H9 (cell line): Measurements from ENCODE around the gene USP8. TPM values are rescaled to one million over a fixed set of nuclear protein-coding genes. Genes with fewer than 3 reads are reported as not detected.
"Not testable (repeated sequence)": the region's sequence is repeated elsewhere in the genome, so short reads cannot be mapped to it uniquely, and the experiment has no call there.

ENCODE experiments used
- DNase-seq: peaks from one replicate; pipeline ENCODE4 v3.0.0-alpha.2; 2017
- H2AFZ ChIP-seq: one replicate; pipeline ENCODE4 v1.6.1; 2013; ENCODE audit warnings: mild to moderate bottlenecking, low read length, control low read depth, moderate library complexity
- H2AK5ac ChIP-seq: 2 replicates; pipeline ENCODE4 v1.6.1; 2013; ENCODE audit warnings: low read length, control low read depth, mixed read lengths; ENCODE audit not compliant: insufficient read length
- H2BK120ac ChIP-seq: one replicate; pipeline ENCODE4 v1.6.1; 2013; ENCODE audit warnings: low read depth, mild to moderate bottlenecking, low read length, control low read depth, inconsistent platforms; ENCODE audit not compliant: poor library complexity, severe bottlenecking
- H2BK12ac ChIP-seq: 2 replicates; pipeline ENCODE4 v1.6.1; 2013; ENCODE audit warnings: low read length, control low read depth, mixed read lengths, low read depth; ENCODE audit not compliant: insufficient read length
- H2BK15ac ChIP-seq: 2 replicates; pipeline ENCODE4 v1.6.1; 2013; ENCODE audit warnings: low read depth, low read length, control low read depth
- H2BK20ac ChIP-seq: one replicate; pipeline ENCODE4 v1.6.1; 2013; ENCODE audit warnings: low read depth, mild to moderate bottlenecking, low read length, control low read depth, inconsistent platforms; ENCODE audit not compliant: poor library complexity, severe bottlenecking
- H2BK5ac ChIP-seq: 2 replicates; pipeline ENCODE4 v1.6.1; 2013; ENCODE audit warnings: low read length, control low read depth, mixed read lengths; ENCODE audit not compliant: insufficient read length
- H3K14ac ChIP-seq: 2 replicates; pipeline ENCODE4 v1.6.1; 2013; ENCODE audit warnings: low read length, control low read depth; ENCODE audit not compliant: insufficient read depth
- H3K18ac ChIP-seq: 2 replicates; pipeline ENCODE4 v1.6.1; 2013; ENCODE audit warnings: low read depth, mild to moderate bottlenecking, mixed read lengths, low read length, control low read depth; ENCODE audit not compliant: insufficient read length
- H3K23ac ChIP-seq: 2 replicates; pipeline ENCODE4 v1.6.1; 2013; ENCODE audit warnings: low read length, control low read depth, mixed read lengths, low read depth; ENCODE audit not compliant: insufficient read length
- H3K23me2 ChIP-seq: 2 replicates; pipeline ENCODE4 v1.6.1; 2013; ENCODE audit warnings: low read depth, mild to moderate bottlenecking, mixed read lengths, low read length, control low read depth; ENCODE audit not compliant: insufficient read length, poor library complexity, severe bottlenecking
- H3K27ac ChIP-seq: 2 replicates; pipeline ENCODE4 v1.5.1; 2013; ENCODE audit warnings: low read length, control low read depth, mixed read lengths, low read depth; ENCODE audit not compliant: insufficient read length
- H3K27me3 ChIP-seq: 2 replicates; pipeline ENCODE4 v1.6.1; 2013; ENCODE audit warnings: low read length, control low read depth, inconsistent platforms; ENCODE audit not compliant: insufficient read depth
- H3K4ac ChIP-seq: 2 replicates; pipeline ENCODE4 v1.6.1; 2013; ENCODE audit warnings: low read depth, mild to moderate bottlenecking, control low read depth, inconsistent platforms, low read length, moderate library complexity
- H3K4me1 ChIP-seq: 2 replicates; pipeline ENCODE4 v1.6.1; 2013; ENCODE audit warnings: low read length, control low read depth, inconsistent platforms; ENCODE audit not compliant: insufficient read depth
- H3K4me2 ChIP-seq: 2 replicates; pipeline ENCODE4 v1.6.1; 2013; ENCODE audit warnings: low read length, control low read depth, mixed read lengths; ENCODE audit not compliant: insufficient read length, insufficient read depth
- H3K56ac ChIP-seq: 2 replicates; pipeline ENCODE4 v1.6.1; 2013; ENCODE audit warnings: low read depth, mild to moderate bottlenecking, mixed read lengths, low read length, control low read depth; ENCODE audit not compliant: insufficient read length
- H3K79me1 ChIP-seq: 2 replicates; pipeline ENCODE4 v1.6.1; 2013; ENCODE audit warnings: low read depth, mild to moderate bottlenecking, moderate library complexity, low read length, control low read depth, inconsistent platforms; ENCODE audit not compliant: insufficient read depth, poor library complexity, severe bottlenecking
- H3K79me2 ChIP-seq: 2 replicates; pipeline ENCODE4 v1.6.1; 2013; ENCODE audit warnings: low read length, control low read depth, inconsistent platforms; ENCODE audit not compliant: insufficient read depth
- H3K9ac ChIP-seq: 2 replicates; pipeline ENCODE4 v1.6.1; 2013; ENCODE audit warnings: low read length, control low read depth, mixed read lengths; ENCODE audit not compliant: insufficient read length; ENCODE audit errors: extremely low read depth
- H3K9me3 ChIP-seq: one replicate; pipeline ENCODE4 v1.6.1; 2013; ENCODE audit warnings: low read depth, low read length, inconsistent platforms; ENCODE audit not compliant: control insufficient read depth
- H3T11ph ChIP-seq: one replicate; pipeline ENCODE4 v1.6.1; 2013; ENCODE audit warnings: mild to moderate bottlenecking, low read length, control low read depth, inconsistent platforms
- H4K20me1 ChIP-seq: one replicate; pipeline ENCODE4 v1.6.1; 2013; ENCODE audit not compliant: control insufficient read depth, insufficient read length, insufficient read depth
- H4K5ac ChIP-seq: 2 replicates; pipeline ENCODE4 v1.6.1; 2013; ENCODE audit warnings: low read depth, mild to moderate bottlenecking, mixed read lengths, low read length, control low read depth; ENCODE audit not compliant: insufficient read length
- H4K8ac ChIP-seq: replicated peaks from 2 replicates; pipeline ENCODE4 v1.6.1; 2013; ENCODE audit warnings: low read length, control low read depth, mixed read lengths, low read depth; ENCODE audit not compliant: insufficient read length
- H4K91ac ChIP-seq: 2 replicates; pipeline ENCODE4 v1.6.1; 2013; ENCODE audit warnings: low read depth, mild to moderate bottlenecking, moderate library complexity, mixed read lengths, low read length, control low read depth; ENCODE audit not compliant: insufficient read length
- H3K27ac Mint-ChIP-seq, 3 experiments: 2 replicates in 2 of 3; 3 replicates in 1 of 3; pipeline ENCODE4 v1.8.0; 2020 to 2021; ENCODE audit warnings: mixed read lengths in 3 of 3, mild to moderate bottlenecking in 1 of 3, moderate library complexity in 1 of 3
- H3K27me3 Mint-ChIP-seq: 2 replicates; pipeline ENCODE4 v1.8.0; 2021; ENCODE audit warnings: low read depth, mild to moderate bottlenecking, moderate library complexity, mixed read lengths
- H3K36me3 Mint-ChIP-seq, 3 experiments: 2 replicates in 2 of 3; 3 replicates in 1 of 3; pipeline ENCODE4 v1.8.0; 2020 to 2021; ENCODE audit warnings: low read depth in 3 of 3, mixed read lengths in 3 of 3; ENCODE audit not compliant: insufficient read depth in 1 of 3
- H3K4me1 Mint-ChIP-seq, 2 experiments: 2 replicates each; pipeline ENCODE4 v1.8.0; 2020; ENCODE audit warnings: mixed read lengths in 2 of 2
- H3K4me3 Mint-ChIP-seq, 2 experiments: 2 replicates in 1 of 2; 3 replicates in 1 of 2; pipeline ENCODE4 v1.8.0; 2020 to 2021; ENCODE audit warnings: mild to moderate bottlenecking in 2 of 2, mixed read lengths in 2 of 2, moderate library complexity in 1 of 2
- H3K9me3 Mint-ChIP-seq, 2 experiments: 2 replicates in 1 of 2; 3 replicates in 1 of 2; pipeline ENCODE4 v1.8.0; 2020; ENCODE audit warnings: mild to moderate bottlenecking in 2 of 2, mixed read lengths in 2 of 2, moderate library complexity in 1 of 2
- WGBS: extraction: QIAGEN DNeasy Blood & Tissue Kit; methylation state at CpG from one replicate; pipeline ENCODE4 v1.1.7; 2013; ENCODE audit warnings: missing lambda C conversion rate, low lambda C conversion rate, mixed read lengths; ENCODE audit not compliant: insufficient read length; ENCODE audit errors: extremely low coverage; 5-methylcytosine and 5-hydroxymethylcytosine counted together
- total RNA-seq: library from RNA; stranded (reverse); gene quantifications from 2 replicates; pipeline ENCODE4 v1.2.1, GENCODE V29; 2021
- TF ChIP-seq, protein P1 (sequence below): fragments of 200-600 bp; sonication (generic); conservative IDR thresholded peaks from 3 replicates; pipeline ENCODE4 v1.8.0; 2021; ENCODE audit warnings: antibody characterized with exemption, mild to moderate bottlenecking

Gene USP8
- total RNA-seq, 1 experiment from 2014 or later, result 67.1 TPM

DNA sequence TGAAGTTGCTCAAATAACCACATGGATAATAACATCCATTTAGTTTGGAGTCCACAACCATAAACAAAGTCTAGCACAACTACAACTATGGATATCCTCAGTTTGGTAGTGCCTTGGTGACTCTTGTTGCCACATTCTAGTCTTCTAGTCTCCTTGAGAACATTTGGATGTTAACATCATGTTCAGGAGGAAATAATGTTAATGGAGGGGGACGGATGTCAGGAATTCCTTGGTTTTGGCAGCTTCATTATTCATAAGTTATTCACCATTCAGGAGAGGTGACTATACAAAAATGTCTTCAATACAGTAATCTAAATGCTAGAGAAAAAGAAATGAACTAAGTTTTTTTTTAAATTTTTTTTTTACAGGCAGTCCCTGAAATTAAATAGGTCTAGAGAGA is 42.8 kb upstream of the USP8 start:
- Histone ChIP-seq H3K27ac (no peak overlapping the region), H3K79me2 (no peaks in the 10 kb centered on the region), H3K9me3 (no peaks in the 10 kb centered on the region), H3K27me3 (no peaks in the 10 kb centered on the region), H2BK120ac (no peak overlapping the region), H2AFZ (no peak overlapping the region), H3K23me2 (no peaks in the 10 kb centered on the region), H2BK12ac (no peak overlapping the region), H2BK20ac (no peak overlapping the region), H3K23ac (no peak overlapping the region), H4K5ac (no peak overlapping the region), H2BK15ac (no peak overlapping the region), H3T11ph (no peak overlapping the region), H2BK5ac (no peak overlapping the region), H4K20me1 (no peaks in the 10 kb centered on the region), H4K8ac (no peak overlapping the region), H3K9ac (no peak overlapping the region), H3K4me2 (no peak overlapping the region), H3K4me1 (no peaks in the 10 kb centered on the region), H3K4ac (no peak overlapping the region), H3K18ac (no peak overlapping the region), H4K91ac (no peak overlapping the region), H2AK5ac (no peak overlapping the region), H3K79me1 (no peaks in the 10 kb centered on the region), H3K56ac (no peak overlapping the region), H3K14ac (no peak overlapping the region)
- Mint-ChIP-seq H3K4me1 (peaks cover 5% of the 10 kb centered on the region in 2 experiments), H3K9me3 (no peaks in the 10 kb centered on the region; a peak in 1 of 5 replicates), H3K27me3 (no peaks in the 10 kb centered on the region), H3K4me3 (no peak overlapping the region), H3K36me3 (no peaks in the 10 kb centered on the region), H3K27ac (no peak overlapping the region)
- TF ChIP-seq, protein P1, sequence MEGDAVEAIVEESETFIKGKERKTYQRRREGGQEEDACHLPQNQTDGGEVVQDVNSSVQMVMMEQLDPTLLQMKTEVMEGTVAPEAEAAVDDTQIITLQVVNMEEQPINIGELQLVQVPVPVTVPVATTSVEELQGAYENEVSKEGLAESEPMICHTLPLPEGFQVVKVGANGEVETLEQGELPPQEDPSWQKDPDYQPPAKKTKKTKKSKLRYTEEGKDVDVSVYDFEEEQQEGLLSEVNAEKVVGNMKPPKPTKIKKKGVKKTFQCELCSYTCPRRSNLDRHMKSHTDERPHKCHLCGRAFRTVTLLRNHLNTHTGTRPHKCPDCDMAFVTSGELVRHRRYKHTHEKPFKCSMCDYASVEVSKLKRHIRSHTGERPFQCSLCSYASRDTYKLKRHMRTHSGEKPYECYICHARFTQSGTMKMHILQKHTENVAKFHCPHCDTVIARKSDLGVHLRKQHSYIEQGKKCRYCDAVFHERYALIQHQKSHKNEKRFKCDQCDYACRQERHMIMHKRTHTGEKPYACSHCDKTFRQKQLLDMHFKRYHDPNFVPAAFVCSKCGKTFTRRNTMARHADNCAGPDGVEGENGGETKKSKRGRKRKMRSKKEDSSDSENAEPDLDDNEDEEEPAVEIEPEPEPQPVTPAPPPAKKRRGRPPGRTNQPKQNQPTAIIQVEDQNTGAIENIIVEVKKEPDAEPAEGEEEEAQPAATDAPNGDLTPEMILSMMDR, result no peak
- whole genome bisulfite sequencing, result no CpG with 5 or more reads among the region's 1 CpG
- DNase-seq, result no peak

DNA sequence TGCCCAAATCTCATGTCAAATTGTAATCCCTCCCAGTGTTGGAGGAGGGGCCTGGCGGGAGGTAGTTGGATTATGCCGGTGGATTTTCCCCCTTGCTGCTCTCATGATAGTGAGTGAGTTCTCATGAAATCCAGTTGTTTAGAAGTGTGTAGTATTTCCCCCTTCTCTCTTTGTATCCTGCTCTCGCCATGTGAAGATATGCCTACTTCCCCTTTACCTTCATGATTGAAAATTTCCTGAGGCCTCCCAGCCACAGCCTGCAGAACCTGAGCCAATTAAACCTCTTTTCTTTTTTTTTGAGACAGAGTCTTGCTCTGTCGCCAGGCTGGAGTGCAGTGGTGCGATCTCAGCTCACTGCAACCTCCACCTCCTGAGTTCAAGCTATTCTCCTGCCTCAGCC is 41.8 kb upstream of the USP8 start:
- H4K91ac ChIP-seq, H2BK120ac ChIP-seq, H2BK12ac ChIP-seq, H3K27me3 ChIP-seq, H3K4me3 Mint-ChIP-seq, H2BK15ac ChIP-seq, H3K36me3 Mint-ChIP-seq, H3K9me3 ChIP-seq, H3T11ph ChIP-seq, H3K9me3 Mint-ChIP-seq, H3K27me3 Mint-ChIP-seq, H2BK5ac ChIP-seq, H4K20me1 ChIP-seq, H3K27ac Mint-ChIP-seq, H3K23me2 ChIP-seq, H3K79me1 ChIP-seq, H2AFZ ChIP-seq, H3K79me2 ChIP-seq, H3K27ac ChIP-seq, H3K4me1 ChIP-seq, H2AK5ac ChIP-seq, H3K56ac ChIP-seq, H3K23ac ChIP-seq, H3K18ac ChIP-seq, H3K14ac ChIP-seq, H3K4ac ChIP-seq, H4K8ac ChIP-seq, H3K4me2 ChIP-seq, DNase-seq, H3K4me1 Mint-ChIP-seq, H2BK20ac ChIP-seq, H4K5ac ChIP-seq, H3K9ac ChIP-seq: not testable (repeated sequence)
- WGBS, result no CpG with 5 or more reads among the region's 5 CpGs
